Activated CD8-positive, alpha-beta T cell treated with anti-CD3 and anti-CD28 coated beads for 36 hours (primary cell): ENCODE data around the gene GOLT1A. TPM values are rescaled to one million over a fixed set of nuclear protein-coding genes. Genes with fewer than 3 reads are reported as not detected.
A peak's percentile ranks its signal among the peaks of the same experiment; 100 is the strongest.

Experiments
- ATAC-seq: fragments of 200-7000 bp; cut with Tn5 transposase; one replicate; pipeline ENCODE4 v1.10.0; 2021; ENCODE audit warnings: mild to moderate bottlenecking, moderate library complexity
- CTCF ChIA-PET: fragments of 350-600 bp; sonication (Branson Sonifier 250); formaldehyde crosslinking; loops from one replicate; lab custom pipeline; 2021; ENCODE audit warnings: antibody characterized with exemption; lab: Charles Lee
- POLR2A ChIA-PET: fragments of 350-600 bp; sonication (Branson Sonifier 250); formaldehyde crosslinking; loops from one replicate; lab custom pipeline; 2021; ENCODE audit warnings: antibody characterized with exemption; lab: Charles Lee
- DNase-seq: peaks from one replicate; pipeline ENCODE4 v3.0.0-alpha.2; 2020
- H3K27ac Mint-ChIP-seq: one replicate; pipeline ENCODE4 v1.8.0; 2021; ENCODE audit warnings: mild to moderate bottlenecking, mixed read lengths
- H3K27me3 Mint-ChIP-seq: one replicate; pipeline ENCODE4 v1.8.0; 2021; ENCODE audit warnings: mixed read lengths
- H3K36me3 Mint-ChIP-seq: one replicate; pipeline ENCODE4 v1.8.0; 2021; ENCODE audit warnings: low read depth, mixed read lengths
- H3K4me1 Mint-ChIP-seq: one replicate; pipeline ENCODE4 v1.8.0; 2021; ENCODE audit warnings: low read depth, mixed read lengths
- H3K4me3 Mint-ChIP-seq: one replicate; pipeline ENCODE4 v1.8.0; 2021; ENCODE audit warnings: mild to moderate bottlenecking, moderate library complexity, mixed read lengths
- H3K9me3 Mint-ChIP-seq: one replicate; pipeline ENCODE4 v1.8.0; 2021; ENCODE audit warnings: mixed read lengths
- intact Hi-C: fragments of 100-400 bp; cut with micrococcal nuclease; formaldehyde crosslinking; loops from one replicate; pipeline ENCODE4 v1.10.0; 2022
- total RNA-seq, 2 experiments: library from RNA; stranded (reverse); gene quantifications; one replicate each; pipeline ENCODE4 v1.2.3, GENCODE V29; 2021
- TF ChIP-seq, protein P1 (sequence below): fragments of 200-600 bp; IDR thresholded peaks from one replicate; pipeline ENCODE4 v1.8.0; 2022; ENCODE audit warnings: antibody characterized with exemption, mild to moderate bottlenecking

The GOLT1A gene
- total RNA-seq, 2 experiments from 2014 or later: not detected

- ChIA-PET CTCF (interaction anchor here (0.7 to 12.4 kb wide), 34 partner anchors 10 to 245 kb away, joined by 3 to 142 read pairs (median 4); partner anchors contain the start of genes GOLT1A and PLEKHA6), POLR2A (no interaction called here)
- TF ChIP-seq, protein P1, sequence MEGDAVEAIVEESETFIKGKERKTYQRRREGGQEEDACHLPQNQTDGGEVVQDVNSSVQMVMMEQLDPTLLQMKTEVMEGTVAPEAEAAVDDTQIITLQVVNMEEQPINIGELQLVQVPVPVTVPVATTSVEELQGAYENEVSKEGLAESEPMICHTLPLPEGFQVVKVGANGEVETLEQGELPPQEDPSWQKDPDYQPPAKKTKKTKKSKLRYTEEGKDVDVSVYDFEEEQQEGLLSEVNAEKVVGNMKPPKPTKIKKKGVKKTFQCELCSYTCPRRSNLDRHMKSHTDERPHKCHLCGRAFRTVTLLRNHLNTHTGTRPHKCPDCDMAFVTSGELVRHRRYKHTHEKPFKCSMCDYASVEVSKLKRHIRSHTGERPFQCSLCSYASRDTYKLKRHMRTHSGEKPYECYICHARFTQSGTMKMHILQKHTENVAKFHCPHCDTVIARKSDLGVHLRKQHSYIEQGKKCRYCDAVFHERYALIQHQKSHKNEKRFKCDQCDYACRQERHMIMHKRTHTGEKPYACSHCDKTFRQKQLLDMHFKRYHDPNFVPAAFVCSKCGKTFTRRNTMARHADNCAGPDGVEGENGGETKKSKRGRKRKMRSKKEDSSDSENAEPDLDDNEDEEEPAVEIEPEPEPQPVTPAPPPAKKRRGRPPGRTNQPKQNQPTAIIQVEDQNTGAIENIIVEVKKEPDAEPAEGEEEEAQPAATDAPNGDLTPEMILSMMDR: peak; percentile 75
- DNase-seq (peak; percentile 63), ATAC-seq (peak; percentile 47)
- Mint-ChIP-seq H3K4me3 (no peak overlapping the region), H3K4me1 (no peaks in the 10 kb centered on the region), H3K9me3 (no peaks in the 10 kb centered on the region), H3K36me3 (no peaks in the 10 kb centered on the region), H3K27me3 (no peaks in the 10 kb centered on the region), H3K27ac (no peak overlapping the region)
- intact Hi-C loops: no loop called here
Measured at GRCh38 chr1:204258213-204259115, 44.7 kb upstream of the GOLT1A start.

DNA sequence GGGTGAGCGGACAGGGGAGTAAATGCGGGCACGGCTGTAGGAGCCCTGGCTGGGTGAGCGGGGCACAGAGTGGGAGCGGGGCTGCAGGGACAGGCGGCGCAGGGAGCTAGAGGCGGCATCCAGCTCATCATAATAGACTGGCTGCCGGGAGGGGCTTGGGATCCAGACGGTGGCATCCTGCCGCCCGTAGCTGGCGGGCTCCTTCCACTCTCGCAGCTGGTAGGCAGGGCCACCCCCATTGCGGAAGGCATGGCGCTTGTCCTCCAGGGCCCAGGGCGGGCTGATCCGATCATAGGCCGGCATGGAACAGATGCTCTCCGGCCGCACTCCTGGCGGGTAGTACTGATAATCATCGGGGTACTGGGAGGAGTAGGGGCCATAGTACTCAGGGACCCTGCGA lies 43.7 kb upstream of the GOLT1A start:
- Mint-ChIP-seq H3K36me3 (no peaks in the 10 kb centered on the region), H3K9me3 (no peaks in the 10 kb centered on the region), H3K4me3 (no peak overlapping the region), H3K4me1 (no peaks in the 10 kb centered on the region), H3K27me3 (no peaks in the 10 kb centered on the region), H3K27ac (no peak overlapping the region)
- ChIA-PET CTCF (interaction anchor here (0.8 to 12.4 kb wide), 10 partner anchors 9 to 133 kb away, joined by 3 to 142 read pairs (median 7); partner anchors contain the start of gene PLEKHA6), POLR2A (interaction anchor here (1.2 kb wide), 1 partner anchor 92 kb away, joined by 4 read pairs; no protein-coding TSS in a partner anchor)
- intact Hi-C loops: no loop called here
- DNase-seq (no peak), ATAC-seq (no peak)
- TF ChIP-seq, protein P1: no peak

DNA sequence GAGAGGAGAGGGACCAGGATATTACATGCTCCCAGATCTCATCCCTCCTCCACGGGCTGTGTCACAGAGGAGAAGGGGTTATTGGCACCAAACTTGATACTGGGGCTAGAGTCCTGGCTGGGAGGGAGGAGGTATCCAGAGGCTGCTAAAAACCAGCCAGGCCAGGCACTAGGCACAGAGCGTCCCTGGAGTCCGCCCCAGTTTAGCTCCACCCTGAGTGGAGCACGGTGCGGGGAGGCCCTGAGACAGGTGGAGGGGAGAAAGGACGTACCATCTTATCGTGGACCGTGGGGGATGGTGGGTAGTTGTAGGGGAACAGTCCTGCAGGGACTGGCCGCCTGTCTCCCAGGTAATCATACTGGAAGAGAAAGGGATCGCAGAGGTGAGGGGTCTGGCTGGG lies 42.7 kb upstream of the GOLT1A start:
- CTCF ChIA-PET: interaction anchor here (1.2 to 12.4 kb wide), 2 partner anchors 105 to 134 kb away, joined by 3 to 142 read pairs; partner anchors contain the start of gene PLEKHA6
- Mint-ChIP-seq H3K9me3 (no peaks in the 10 kb centered on the region), H3K36me3 (no peaks in the 10 kb centered on the region), H3K27ac (no peak overlapping the region), H3K27me3 (no peaks in the 10 kb centered on the region), H3K4me3 (no peak overlapping the region), H3K4me1 (no peaks in the 10 kb centered on the region)
- intact Hi-C loops: no loop called here
- TF ChIP-seq, protein P1: no peak
- POLR2A ChIA-PET: interaction anchor here (1.2 kb wide), 1 partner anchor 92 kb away, joined by 4 read pairs; no protein-coding TSS in a partner anchor
- DNase-seq (no peak), ATAC-seq (no peak)

DNA sequence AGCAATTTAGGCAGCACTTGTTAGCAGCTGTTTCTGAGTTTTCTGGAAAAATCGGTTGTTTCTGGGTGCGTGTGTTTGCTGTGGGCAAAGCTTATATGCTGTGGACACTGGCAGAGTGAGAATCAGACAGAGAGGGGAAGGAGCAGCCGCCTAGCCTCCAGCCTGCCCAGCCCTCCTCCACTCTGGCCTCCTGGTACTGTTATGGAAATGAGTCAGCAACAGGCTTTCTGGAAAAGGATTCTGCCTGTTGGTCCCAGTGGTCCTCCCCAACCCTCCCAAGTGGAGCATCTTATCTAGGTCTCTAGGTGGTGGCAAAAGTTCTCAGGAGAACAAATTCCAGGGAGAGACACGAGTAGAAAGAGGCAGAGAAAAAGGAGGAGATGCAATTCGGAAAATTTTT lies 42.2 kb upstream of the GOLT1A start:
- ChIA-PET POLR2A (no interaction called here), CTCF (interaction anchor here (1.7 to 12.4 kb wide), 2 partner anchors 72 to 105 kb away, joined by 3 to 142 read pairs; partner anchors contain the start of gene PLEKHA6)
- Mint-ChIP-seq H3K9me3 (no peaks in the 10 kb centered on the region), H3K36me3 (no peaks in the 10 kb centered on the region), H3K4me1 (no peaks in the 10 kb centered on the region), H3K27me3 (no peaks in the 10 kb centered on the region), H3K4me3 (no peak overlapping the region), H3K27ac (no peak overlapping the region)
- intact Hi-C loops: no loop called here
- no peak for ATAC-seq
- no peak for DNase-seq
- TF ChIP-seq, protein P1: no peak
